ENCODE data around the gene DYNC2LI1. TPM values are rescaled to one million over a fixed set of nuclear protein-coding genes. Genes with fewer than 3 reads are reported as not detected.

The DYNC2LI1 gene
- total RNA-seq, 1 experiment from 2014 or later = 17.7 TPM

GRCh38 chr2:43736637-43737036 is 37.2 kb upstream of the DYNC2LI1 start:
- Histone ChIP-seq H3K9ac (ENCODE audit: low read length) (no peak overlapping the region), H2AFZ (ENCODE audit: low read length) (no peak overlapping the region)
- POLR2A ChIA-PET (ENCODE audit: unreplicated experiment) = no interaction called here

GRCh38 chr2:43737097-43737854 is 36.6 kb upstream of the DYNC2LI1 start:
- ChIA-PET CTCF (no interaction called here), POLR2A (ENCODE audit: unreplicated experiment) (no interaction called here)
- no peak overlapping the region for H3K9ac ChIP-seq (ENCODE audit: low read length)
- TF ChIP-seq EZH2phosphoT487 (IDR thresholded peaks at IDR 0.05; ENCODE audit: borderline replicate concordance, low read length) = no peak
- TF ChIP-seq CTCF (conservative IDR thresholded peaks at IDR 0.05; ENCODE audit: low read depth, low read length) = no peak
- TF ChIP-seq EZH2 (IDR thresholded peaks at IDR 0.05; ENCODE audit: low read length, unreplicated experiment) = no peak
- H3K79me2 ChIP-seq (ENCODE audit: low read length) = no peaks in the 10 kb centered on the region
- H3K9me2 ChIP-seq (replicated peaks; ENCODE audit: low read length) = no peaks in the 10 kb centered on the region
- no peaks in the 10 kb centered on the region for H3K9me3 ChIP-seq (ENCODE audit: low read length)
- H3K4me1 ChIP-seq (ENCODE audit: insufficient read depth, low read length) = no peaks in the 10 kb centered on the region
- no peak overlapping the region for H2AFZ ChIP-seq (ENCODE audit: low read length)
- no peaks in the 10 kb centered on the region for H3F3A ChIP-seq (ENCODE audit: low read length, unreplicated experiment)
- no peak overlapping the region for H3K4me3 ChIP-seq (ENCODE audit: low read length)
- H3K36me3 ChIP-seq (ENCODE audit: low read depth, low read length) = no peaks in the 10 kb centered on the region
- BruUV-seq (replicated peaks) = no TSS peak
- H3K27me3 ChIP-seq (ENCODE audit: low read length) = no peaks in the 10 kb centered on the region
- peak; percentile 21 for DNase-seq
- intact Hi-C loops (cut with micrococcal nuclease) = no loop called here
- H3K27ac ChIP-seq (ENCODE audit: low read length) = no peak overlapping the region
- H4K20me1 ChIP-seq (ENCODE audit: low read length) = no peaks in the 10 kb centered on the region
- ATAC-seq = no peak
- H3K4me2 ChIP-seq (ENCODE audit: low read length) = no peak overlapping the region

More at GRCh38 chr2:43736637-43737036, 37.2 kb upstream of the DYNC2LI1 start:
- H3F3A ChIP-seq (ENCODE audit: low read length, unreplicated experiment) = no peaks in the 10 kb centered on the region
- no peaks in the 10 kb centered on the region for H3K9me2 ChIP-seq (replicated peaks; ENCODE audit: low read length)
- H3K4me1 ChIP-seq (ENCODE audit: insufficient read depth, low read length) = no peaks in the 10 kb centered on the region
- ATAC-seq (no peak), DNase-seq (no peak)
- H3K36me3 ChIP-seq (ENCODE audit: low read depth, low read length) = no peaks in the 10 kb centered on the region
- no peaks in the 10 kb centered on the region for H4K20me1 ChIP-seq (ENCODE audit: low read length)
- no peaks in the 10 kb centered on the region for H3K79me2 ChIP-seq (ENCODE audit: low read length)
- CTCF ChIA-PET = no interaction called here
- intact Hi-C loops (cut with micrococcal nuclease) = no loop called here
- BruUV-seq (replicated peaks) = no TSS peak
- TF ChIP-seq CTCF (conservative IDR thresholded peaks at IDR 0.05; ENCODE audit: low read depth, low read length) (no peak), EZH2 (IDR thresholded peaks at IDR 0.05; ENCODE audit: low read length, unreplicated experiment) (no peak), EZH2phosphoT487 (IDR thresholded peaks at IDR 0.05; ENCODE audit: borderline replicate concordance, low read length) (no peak)
- no peaks in the 10 kb centered on the region for H3K9me3 ChIP-seq (ENCODE audit: low read length)
- no peak overlapping the region for H3K4me3 ChIP-seq (ENCODE audit: low read length)
- no peak overlapping the region for H3K27ac ChIP-seq (ENCODE audit: low read length)
- H3K4me2 ChIP-seq (ENCODE audit: low read length) = no peak overlapping the region
- no peaks in the 10 kb centered on the region for H3K27me3 ChIP-seq (ENCODE audit: low read length)

- Histone ChIP-seq H3K9me2 (replicated peaks; ENCODE audit: low read length) (no peaks in the 10 kb centered on the region), H3K4me1 (ENCODE audit: insufficient read depth, low read length) (no peaks in the 10 kb centered on the region), H2AFZ (ENCODE audit: low read length) (no peak overlapping the region), H3K27me3 (ENCODE audit: low read length) (no peaks in the 10 kb centered on the region), H3F3A (ENCODE audit: low read length, unreplicated experiment) (no peaks in the 10 kb centered on the region), H3K36me3 (ENCODE audit: low read depth, low read length) (no peaks in the 10 kb centered on the region), H3K9ac (ENCODE audit: low read length) (no peak overlapping the region), H3K9me3 (ENCODE audit: low read length) (no peaks in the 10 kb centered on the region), H3K4me3 (ENCODE audit: low read length) (no peak overlapping the region), H3K27ac (ENCODE audit: low read length) (no peak overlapping the region), H4K20me1 (ENCODE audit: low read length) (no peaks in the 10 kb centered on the region), H3K79me2 (ENCODE audit: low read length) (no peaks in the 10 kb centered on the region), H3K4me2 (ENCODE audit: low read length) (no peak overlapping the region)
- ATAC-seq (no peak), DNase-seq (no peak)
- BruUV-seq (replicated peaks) = no TSS peak
- ChIA-PET CTCF (no interaction called here), POLR2A (ENCODE audit: unreplicated experiment) (no interaction called here)
- no peak for TF ChIP-seq CTCF (conservative IDR thresholded peaks at IDR 0.05; ENCODE audit: low read depth, low read length)
- TF ChIP-seq EZH2 (IDR thresholded peaks at IDR 0.05; ENCODE audit: low read length, unreplicated experiment) = no peak
- no peak for TF ChIP-seq EZH2phosphoT487 (IDR thresholded peaks at IDR 0.05; ENCODE audit: borderline replicate concordance, low read length)
- intact Hi-C loops (cut with micrococcal nuclease) = no loop called here
Measured at GRCh38 chr2:43737855-43738254, 36.0 kb upstream of the DYNC2LI1 start.

Measured in PC-3 (cell line).